K562 treated with DMSO at 1 percent for 4 hours (cell line): ENCODE data around the gene ANKRD35. TPM values are rescaled to one million over a fixed set of nuclear protein-coding genes. Genes with fewer than 3 reads are reported as not detected.

Experiments
- total RNA-seq: library from RNA; unstranded; fragments of 300-600 nt; gene quantifications from 2 replicates; pipeline ENCODE4 v1.2.3, GENCODE V29; 2022; ENCODE audit not compliant: insufficient read depth

The ANKRD35 gene, protein sequence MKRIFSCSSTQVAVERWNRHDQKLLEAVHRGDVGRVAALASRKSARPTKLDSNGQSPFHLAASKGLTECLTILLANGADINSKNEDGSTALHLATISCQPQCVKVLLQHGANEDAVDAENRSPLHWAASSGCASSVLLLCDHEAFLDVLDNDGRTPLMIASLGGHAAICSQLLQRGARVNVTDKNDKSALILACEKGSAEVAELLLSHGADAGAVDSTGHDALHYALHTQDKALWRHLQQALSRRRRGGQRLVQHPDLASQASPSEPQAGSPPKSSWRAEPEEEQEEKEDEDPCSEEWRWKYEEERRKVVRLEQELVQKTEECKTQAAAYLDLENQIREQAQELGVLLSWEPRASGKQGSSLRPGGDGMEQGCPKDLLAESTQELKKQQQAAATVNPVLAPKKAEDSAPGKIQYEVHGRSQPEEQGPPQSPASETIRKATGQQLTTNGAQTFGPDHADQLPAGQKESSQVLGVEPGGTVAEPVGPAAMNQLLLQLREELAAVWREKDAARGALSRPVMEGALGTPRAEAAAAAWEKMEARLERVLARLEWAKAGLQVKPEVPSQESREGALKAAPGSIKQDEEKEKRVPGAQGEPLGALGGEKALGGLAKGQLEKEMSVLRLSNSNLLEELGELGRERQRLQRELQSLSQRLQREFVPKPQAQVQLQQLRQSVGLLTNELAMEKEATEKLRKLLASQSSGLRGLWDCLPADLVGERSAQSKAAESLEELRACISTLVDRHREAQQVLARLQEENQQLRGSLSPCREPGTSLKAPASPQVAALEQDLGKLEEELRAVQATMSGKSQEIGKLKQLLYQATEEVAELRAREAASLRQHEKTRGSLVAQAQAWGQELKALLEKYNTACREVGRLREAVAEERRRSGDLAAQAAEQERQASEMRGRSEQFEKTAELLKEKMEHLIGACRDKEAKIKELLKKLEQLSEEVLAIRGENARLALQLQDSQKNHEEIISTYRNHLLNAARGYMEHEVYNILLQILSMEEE
- not detected in 2 replicates for total RNA-seq

DNA sequence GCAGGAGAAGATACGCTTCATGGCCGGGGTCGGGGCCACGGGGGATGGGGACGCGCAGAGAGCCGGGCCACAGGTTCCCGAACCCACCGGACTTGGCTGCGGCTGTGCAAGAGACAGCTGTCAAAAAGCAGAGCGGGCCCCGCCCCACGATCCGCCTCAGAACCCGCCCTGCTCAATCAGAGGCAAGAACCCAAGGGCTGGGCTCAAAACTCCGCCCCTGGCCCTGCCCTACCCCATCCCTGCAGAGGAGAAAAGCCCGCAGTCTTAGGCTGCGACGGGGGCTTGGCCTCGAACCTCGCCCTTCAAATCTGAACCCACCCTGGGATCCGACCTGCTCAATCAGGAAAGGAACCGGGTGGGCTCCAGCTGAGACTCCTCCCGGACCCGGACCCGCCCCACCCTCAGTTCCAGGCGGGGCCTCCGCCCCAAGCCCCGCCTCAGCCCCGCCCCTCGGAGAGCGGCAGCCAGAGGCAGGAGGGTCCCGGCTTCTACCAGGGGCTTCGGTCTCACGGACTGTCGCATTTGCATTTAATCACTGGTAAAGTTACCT lies at the start of gene ANKRD35:
ANKRD35 (minus strand) TSS at position 129 of the 550 bp plus-strand sequence; CDS start at position 21, 108 bp downstream.

DNA sequence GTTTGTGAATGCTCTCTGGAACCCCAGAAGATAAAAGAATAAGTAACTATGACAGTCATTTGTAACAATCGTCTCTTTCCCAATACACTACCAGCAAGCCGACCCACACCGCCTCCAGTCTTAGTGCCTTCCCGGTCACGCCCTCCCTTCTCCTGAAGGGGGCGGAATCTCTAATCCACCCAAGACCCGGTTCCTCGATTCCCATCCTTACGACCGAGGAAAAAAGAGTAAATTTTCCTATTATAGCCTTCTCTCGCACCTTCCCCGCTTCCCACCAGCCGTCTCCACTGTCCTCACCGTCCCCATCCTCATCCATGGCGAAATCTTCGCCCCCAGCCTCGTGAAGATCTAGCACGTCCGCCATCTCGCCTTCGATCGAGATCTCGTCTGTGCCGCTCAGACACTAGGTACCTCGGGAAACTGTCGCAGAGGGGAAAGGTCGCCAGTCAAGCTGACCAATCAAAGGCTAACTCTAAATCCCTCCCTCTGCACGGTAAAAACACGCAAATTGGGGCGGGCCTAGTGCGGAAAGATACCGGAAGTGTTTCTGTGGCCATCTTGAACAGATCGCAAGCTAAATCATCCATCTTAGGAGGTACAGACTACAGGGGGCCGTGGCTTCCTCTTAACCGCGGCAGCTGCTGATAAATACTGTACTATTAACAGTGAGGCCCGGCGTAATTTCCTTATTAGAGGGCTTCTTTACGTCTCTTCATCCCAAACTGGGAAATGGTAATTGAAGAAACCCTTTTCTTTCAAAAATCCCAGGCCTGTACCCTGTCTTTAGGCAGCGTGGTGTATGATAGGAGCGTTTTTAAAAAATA lies 41.6 kb upstream of the ANKRD35 start, which contains the start of gene RBM8A:
RBM8A (minus strand) TSS at position 422 of the 824 bp plus-strand sequence; CDS start at position 364, 58 bp downstream.

DNA sequence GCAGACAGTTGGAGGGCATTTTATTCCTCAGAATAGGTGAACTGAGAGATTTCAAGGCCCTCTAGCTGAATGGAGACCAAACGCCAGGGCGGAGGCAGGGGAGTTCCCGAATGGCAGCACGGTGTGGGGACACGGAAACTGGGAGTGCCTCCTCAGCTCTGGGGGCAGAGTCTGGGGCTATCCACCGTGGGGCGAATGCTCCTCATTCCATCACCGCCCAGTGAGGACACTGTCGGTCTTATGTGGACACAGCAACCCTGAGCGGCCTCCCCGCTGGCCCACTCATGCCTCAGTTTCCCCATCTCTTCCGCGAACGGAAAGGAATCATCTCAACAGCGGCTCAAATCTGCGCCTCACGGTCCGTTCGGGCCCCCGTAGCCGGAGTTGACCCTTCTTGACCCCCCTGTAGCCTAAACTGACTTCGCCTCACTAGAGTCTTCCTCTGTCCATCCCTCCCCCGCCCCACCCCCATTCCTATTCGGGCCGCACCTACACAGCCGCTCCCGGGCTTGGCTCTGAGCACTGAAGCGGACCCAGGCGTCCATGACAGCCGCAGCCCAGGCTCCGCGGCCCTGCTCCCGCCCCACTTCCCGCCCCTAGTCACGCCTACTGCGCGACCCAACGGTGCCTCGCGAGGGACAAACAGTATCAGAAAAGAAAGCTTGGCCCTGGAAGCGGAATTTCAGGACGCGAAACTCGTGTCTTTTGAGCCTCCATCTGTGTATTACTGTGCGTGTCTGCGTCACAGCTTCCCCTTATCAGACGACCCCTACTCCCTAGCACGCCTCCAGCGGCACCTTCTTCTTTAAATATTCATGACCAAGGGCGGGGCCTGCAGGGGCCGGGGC lies 32.7 kb upstream of the ANKRD35 start, which contains the start of gene PEX11B:
PEX11B (minus strand) TSS at position 574 of the 848 bp plus-strand sequence; CDS start at position 545, 29 bp downstream.

DNA sequence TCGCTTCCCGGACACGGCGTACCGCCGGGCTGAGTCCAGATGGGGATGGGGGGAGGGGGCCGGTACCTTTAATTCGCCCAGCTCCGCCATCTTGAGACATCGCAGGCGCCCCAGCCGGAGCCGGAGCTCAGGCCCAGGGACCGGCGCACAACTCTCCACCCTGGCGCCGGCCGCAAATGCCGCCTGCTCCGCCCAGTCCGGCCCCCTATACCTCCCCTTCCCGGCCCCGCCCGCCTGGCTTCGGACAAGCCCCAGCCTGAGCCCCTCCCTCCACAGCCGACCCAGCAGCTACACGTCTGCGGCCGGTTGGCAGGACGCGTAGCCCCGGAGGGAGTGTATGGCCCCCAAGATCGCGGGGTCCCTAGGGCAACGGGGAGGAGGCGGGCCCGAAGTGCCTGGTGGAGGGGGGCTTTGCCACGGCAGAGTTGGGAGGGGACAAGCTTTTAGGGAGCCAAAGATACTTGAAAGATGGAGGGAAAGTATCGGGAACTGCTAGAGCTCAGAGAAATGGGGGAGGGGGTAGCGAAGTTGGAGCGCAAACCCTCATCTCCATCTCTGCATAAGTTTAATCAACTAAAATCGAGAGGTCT lies 26.7 kb downstream of the ANKRD35 start, which contains the start of gene PIAS3:
PIAS3 (minus strand) TSS at position 181 of the 590 bp plus-strand sequence; CDS start at position 90, 91 bp downstream.

DNA sequence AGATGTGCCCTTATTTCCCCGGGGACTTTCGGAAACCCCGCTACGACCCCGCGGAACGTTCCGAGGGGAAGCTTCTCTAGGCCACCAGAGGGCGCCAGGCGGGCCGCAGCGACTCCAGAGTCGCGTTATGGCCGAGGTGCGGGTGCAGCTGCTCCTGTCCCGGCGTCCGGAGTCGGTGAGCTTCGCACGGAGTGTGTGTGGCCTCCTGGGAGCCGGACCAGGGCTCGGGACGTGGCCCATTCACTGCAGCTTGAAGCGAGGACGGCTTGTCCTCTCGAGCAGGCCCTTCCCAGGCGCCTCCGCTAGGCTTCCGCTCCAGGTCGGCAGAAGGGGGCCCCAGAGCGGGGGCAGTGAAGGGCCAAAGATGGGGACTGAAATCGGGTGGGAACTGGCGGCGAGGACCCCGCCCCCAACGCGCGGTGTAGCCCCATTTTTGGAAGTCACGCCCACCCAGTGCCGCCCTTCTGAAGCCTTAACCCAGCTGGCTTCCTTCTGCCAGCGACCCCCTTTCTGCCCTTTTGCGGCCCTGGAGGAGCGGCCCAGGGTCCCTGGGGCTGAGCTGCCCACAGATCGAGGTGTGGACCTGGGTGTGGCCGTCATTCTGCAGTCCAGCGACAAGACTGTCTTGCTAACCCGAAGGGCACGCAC lies 40.0 kb downstream of the ANKRD35 start, which contains the start of gene NUDT17:
NUDT17 (plus strand) TSS at position 117 of the 648 bp plus-strand sequence; CDS start at position 128, 11 bp downstream.

DNA sequence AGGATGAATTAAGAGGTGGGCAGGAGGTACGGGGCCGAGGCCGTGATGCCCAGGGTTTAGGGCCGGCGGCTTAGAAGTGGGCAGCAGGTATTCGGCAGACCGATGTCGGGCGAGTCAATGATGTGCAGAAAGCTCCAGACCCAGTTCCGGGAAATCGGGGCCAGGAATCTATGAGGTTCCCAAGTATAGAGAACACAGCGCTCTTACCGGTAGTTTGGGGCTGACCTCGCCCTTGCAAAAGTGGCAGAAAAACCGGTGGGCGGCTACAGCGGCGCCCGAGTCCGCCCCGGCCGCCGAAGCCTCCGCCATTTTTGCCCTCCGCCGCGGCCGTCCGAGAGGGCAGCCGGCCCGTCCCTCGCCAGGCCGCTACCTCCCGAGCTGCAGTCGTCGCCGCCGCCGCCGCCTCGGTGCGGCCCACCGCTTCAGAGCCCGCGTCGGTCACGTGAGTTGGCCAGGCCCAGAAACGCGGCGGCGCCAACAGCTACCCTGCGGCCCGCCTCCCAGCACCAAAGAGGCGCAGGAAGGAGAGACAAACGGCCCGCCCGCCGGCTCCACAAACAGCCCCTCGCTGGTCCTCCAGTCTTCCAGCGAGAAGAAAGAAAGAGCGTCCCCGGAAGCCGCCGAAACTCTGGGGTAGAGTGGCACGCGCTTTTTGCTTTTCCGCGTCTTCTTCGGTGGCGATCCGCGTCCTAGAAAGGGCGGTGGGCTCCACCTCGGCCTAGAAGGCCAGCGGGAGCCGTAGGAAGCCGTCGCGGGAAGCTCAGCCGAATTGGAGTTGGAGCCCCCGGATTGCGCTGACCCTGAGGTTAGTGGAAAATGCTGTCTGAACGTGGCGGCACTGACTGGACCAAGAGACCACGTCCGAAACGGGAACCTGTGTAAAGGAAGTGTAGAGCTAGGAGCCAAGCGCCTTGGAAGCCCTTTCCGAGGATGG lies 61.8 kb downstream of the ANKRD35 start, which contains the start of the genes POLR3C and RNF115:
POLR3C (plus strand) TSS at position 636 of the 934 bp plus-strand sequence. CDS start 1,577 bp downstream, outside the sequence.
RNF115 (minus strand) TSS at position 531 of the 934 bp plus-strand sequence; CDS start at position 309, 222 bp downstream.

Other genes starting within 250 kb of the ANKRD35 start
- not detected in 2 replicates for gene PDZK1, start 178.5 kb downstream of the ANKRD35 start, total RNA-seq
- gene CD160, start 166.4 kb downstream of the ANKRD35 start, total RNA-seq = 0.22 TPM in 1 of 2 replicates, not detected in the other
- gene RNF115, start 61.8 kb downstream of the ANKRD35 start, total RNA-seq = 5.4 and 5.7 TPM in 2 replicates
- 43.7 and 46.2 TPM in 2 replicates for gene POLR3C, start 61.7 kb downstream of the ANKRD35 start, total RNA-seq
- gene NUDT17, start 40.2 kb downstream of the ANKRD35 start, total RNA-seq = 4.9 and 10.6 TPM in 2 replicates
- gene PIAS3, start 26.8 kb downstream of the ANKRD35 start, total RNA-seq = 11.8 TPM in 2 replicates
- gene ITGA10, start 24.2 kb upstream of the ANKRD35 start, total RNA-seq = 0.58 TPM in 1 of 2 replicates, not detected in the other
- 17.7 and 19.4 TPM in 2 replicates for gene PEX11B, start 32.9 kb upstream of the ANKRD35 start, total RNA-seq
- 118 and 123 TPM in 2 replicates for gene RBM8A, start 41.6 kb upstream of the ANKRD35 start, total RNA-seq
- 7.5 and 8.5 TPM in 2 replicates for gene LIX1L, start 72.2 kb upstream of the ANKRD35 start, total RNA-seq
- 1.2 TPM in 1 of 2 replicates, not detected in the other for gene ANKRD34A, start 78.7 kb upstream of the ANKRD35 start, total RNA-seq
- gene POLR3GL, start 78.8 kb upstream of the ANKRD35 start, total RNA-seq = 33.6 and 48.3 TPM in 2 replicates
- gene TXNIP, start 110.7 kb upstream of the ANKRD35 start, total RNA-seq = 288 and 302 TPM in 2 replicates
- gene HJV, start 135.9 kb upstream of the ANKRD35 start, total RNA-seq = 7.4 and 8.8 TPM in 2 replicates